ENCODE data around the gene UST. TPM values are rescaled to one million over a fixed set of nuclear protein-coding genes. Genes with fewer than 3 reads are reported as not detected.
"Not testable (repeated sequence)": the region's sequence is repeated elsewhere in the genome, so short reads cannot be mapped to it uniquely, and the experiment has no call there.

The UST gene
- total RNA-seq, 1 donor from 2014 or later: 33.3 TPM

- no peak for DNase-seq (ENCODE audit: low spot score)
- no peaks in the 10 kb centered on the region for H3K9me3 Mint-ChIP-seq
- no peak overlapping the region for H3K9ac ChIP-seq
- TF ChIP-seq CTCF (IDR thresholded peaks at IDR 0.05) (no peak), EZH2phosphoT487 (IDR thresholded peaks at IDR 0.05) (no peak), EZH2 (IDR thresholded peaks at IDR 0.05) (no peak)
- peaks cover 36% of the 10 kb centered on the region for H3K4me1 ChIP-seq
- H3K36me3 ChIP-seq: peaks cover 4% of the 10 kb centered on the region
- H4K20me1 ChIP-seq (ENCODE audit: low read depth): peaks cover 10% of the 10 kb centered on the region
- no peak overlapping the region for H3K4me3 ChIP-seq
- H2AFZ ChIP-seq (replicated peaks): no peak overlapping the region
- H3K27me3 Mint-ChIP-seq (ENCODE audit: insufficient read depth, low read depth): peaks cover 11% of the 10 kb centered on the region
- peaks cover 24% of the 10 kb centered on the region for H3F3A ChIP-seq (ENCODE audit: low read depth)
- no peak overlapping the region for H3K27ac Mint-ChIP-seq
- H3K4me3 Mint-ChIP-seq: no peak overlapping the region
- H3K79me2 ChIP-seq (ENCODE audit: low read depth): no peaks in the 10 kb centered on the region
- H3K36me3 Mint-ChIP-seq: peaks cover 8% of the 10 kb centered on the region
- no peaks in the 10 kb centered on the region for H3K9me3 ChIP-seq (ENCODE audit: low read depth)
- no peaks in the 10 kb centered on the region for H3K27me3 ChIP-seq
- peaks cover 39% of the 10 kb centered on the region for H3K4me1 Mint-ChIP-seq
- H3K27ac ChIP-seq: no peak overlapping the region
- no peak overlapping the region for H3K4me2 ChIP-seq
Measured at GRCh38 chr6:148974351-148974750, 227.5 kb downstream of the UST start.

- H3K4me1 ChIP-seq: peaks cover 21% of the 10 kb centered on the region
- H4K20me1 ChIP-seq (ENCODE audit: low read depth); H3F3A ChIP-seq (ENCODE audit: low read depth); H3K9me3 Mint-ChIP-seq; H3K36me3 ChIP-seq; H3K27me3 Mint-ChIP-seq (ENCODE audit: insufficient read depth, low read depth); H3K79me2 ChIP-seq (ENCODE audit: low read depth); H3K9me3 ChIP-seq (ENCODE audit: low read depth); H3K27ac Mint-ChIP-seq; H3K4me3 Mint-ChIP-seq; H3K27me3 ChIP-seq; H2AFZ ChIP-seq (replicated peaks); H3K4me3 ChIP-seq; H3K4me2 ChIP-seq; H3K9ac ChIP-seq; H3K27ac ChIP-seq; H3K36me3 Mint-ChIP-seq; DNase-seq (ENCODE audit: low spot score): not testable (repeated sequence)
- peaks cover 17% of the 10 kb centered on the region for H3K4me1 Mint-ChIP-seq
Measured at GRCh38 chr6:148978298-148978697, 231.5 kb downstream of the UST start.

GRCh38 chr6:148979014-148979901 lies 232.4 kb downstream of the UST start:
- H3K27ac Mint-ChIP-seq: no peak overlapping the region

More at GRCh38 chr6:148979014-148979901, 232.4 kb downstream of the UST start:
- no peaks in the 10 kb centered on the region for H3K79me2 ChIP-seq (ENCODE audit: low read depth)
- no peak overlapping the region for H3K4me3 ChIP-seq
- DNase-seq (ENCODE audit: low spot score): no peak
- H3K9ac ChIP-seq: no peak overlapping the region
- peaks cover 5% of the 10 kb centered on the region for H3F3A ChIP-seq (ENCODE audit: low read depth)
- peaks cover 4% of the 10 kb centered on the region for H3K36me3 ChIP-seq
- H3K9me3 ChIP-seq (ENCODE audit: low read depth): no peaks in the 10 kb centered on the region
- no peak overlapping the region for H2AFZ ChIP-seq (replicated peaks)
- peaks cover 13% of the 10 kb centered on the region for H3K4me1 Mint-ChIP-seq
- H3K27me3 Mint-ChIP-seq (ENCODE audit: insufficient read depth, low read depth): peaks cover 2% of the 10 kb centered on the region
- no peaks in the 10 kb centered on the region for H3K9me3 Mint-ChIP-seq
- H3K4me2 ChIP-seq: peak overlapping the region; percentile 9
- no peak overlapping the region for H3K4me3 Mint-ChIP-seq
- TF ChIP-seq EZH2phosphoT487 (IDR thresholded peaks at IDR 0.05) (no peak), EZH2 (IDR thresholded peaks at IDR 0.05) (no peak), CTCF (IDR thresholded peaks at IDR 0.05) (no peak)
- H4K20me1 ChIP-seq (ENCODE audit: low read depth): no peaks in the 10 kb centered on the region
- H3K4me1 ChIP-seq: peaks cover 20% of the 10 kb centered on the region
- no peaks in the 10 kb centered on the region for H3K27me3 ChIP-seq
- H3K36me3 Mint-ChIP-seq: peaks cover 9% of the 10 kb centered on the region
- H3K27ac ChIP-seq: no peak overlapping the region
